Fibroblast of villous mesenchyme (primary cell): Measurements from ENCODE around the gene TMEM44. TPM values are rescaled to one million over a fixed set of nuclear protein-coding genes. Genes with fewer than 3 reads are reported as not detected.

Experiments
- DNase-seq: peaks from one replicate; pipeline ENCODE4 v3.0.0-alpha.2; 2010; ENCODE audit warnings: low read depth
- H3K4me3 ChIP-seq: 2 replicates; pipeline ENCODE4 v1.5.1; 2011; ENCODE audit warnings: low read depth, mild to moderate bottlenecking, low read length
- CTCF ChIP-seq: IDR thresholded peaks from 2 replicates; pipeline ENCODE4 v1.5.1; 2012; ENCODE audit warnings: low read depth, mild to moderate bottlenecking, low read length; ENCODE audit not compliant: insufficient read depth
- total RNA-seq: library from RNA; depleted of rRNA; stranded (reverse); fragments of >200 nt; gene quantifications from 2 replicates; pipeline ENCODE4 v1.2.3, GENCODE V29; 2012

The TMEM44 gene
- total RNA-seq, 1 donor = 11.7 TPM

DNA sequence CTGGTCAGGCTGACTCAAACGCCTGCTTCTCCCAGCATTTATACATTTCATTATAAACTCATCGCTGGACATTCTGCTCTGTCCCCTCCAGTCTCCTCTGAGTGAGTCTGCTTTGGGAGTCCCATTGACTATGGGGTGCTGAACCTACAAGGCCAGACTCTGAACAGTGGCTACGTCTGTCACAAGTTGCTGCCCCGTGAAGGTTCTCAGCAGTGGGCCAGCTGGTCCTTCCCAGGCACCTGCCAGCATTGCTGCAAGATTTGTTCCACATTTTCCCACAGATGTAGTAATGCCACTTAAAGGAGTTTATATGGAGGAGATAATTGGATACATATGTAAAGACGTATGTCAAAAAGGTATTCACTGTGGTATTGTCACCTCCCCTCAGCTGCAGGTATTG, 73.7 kb downstream of the TMEM44 start:
- no peak overlapping the region for H3K4me3 ChIP-seq
- no peak for TF ChIP-seq CTCF
- DNase-seq = no peak

DNA sequence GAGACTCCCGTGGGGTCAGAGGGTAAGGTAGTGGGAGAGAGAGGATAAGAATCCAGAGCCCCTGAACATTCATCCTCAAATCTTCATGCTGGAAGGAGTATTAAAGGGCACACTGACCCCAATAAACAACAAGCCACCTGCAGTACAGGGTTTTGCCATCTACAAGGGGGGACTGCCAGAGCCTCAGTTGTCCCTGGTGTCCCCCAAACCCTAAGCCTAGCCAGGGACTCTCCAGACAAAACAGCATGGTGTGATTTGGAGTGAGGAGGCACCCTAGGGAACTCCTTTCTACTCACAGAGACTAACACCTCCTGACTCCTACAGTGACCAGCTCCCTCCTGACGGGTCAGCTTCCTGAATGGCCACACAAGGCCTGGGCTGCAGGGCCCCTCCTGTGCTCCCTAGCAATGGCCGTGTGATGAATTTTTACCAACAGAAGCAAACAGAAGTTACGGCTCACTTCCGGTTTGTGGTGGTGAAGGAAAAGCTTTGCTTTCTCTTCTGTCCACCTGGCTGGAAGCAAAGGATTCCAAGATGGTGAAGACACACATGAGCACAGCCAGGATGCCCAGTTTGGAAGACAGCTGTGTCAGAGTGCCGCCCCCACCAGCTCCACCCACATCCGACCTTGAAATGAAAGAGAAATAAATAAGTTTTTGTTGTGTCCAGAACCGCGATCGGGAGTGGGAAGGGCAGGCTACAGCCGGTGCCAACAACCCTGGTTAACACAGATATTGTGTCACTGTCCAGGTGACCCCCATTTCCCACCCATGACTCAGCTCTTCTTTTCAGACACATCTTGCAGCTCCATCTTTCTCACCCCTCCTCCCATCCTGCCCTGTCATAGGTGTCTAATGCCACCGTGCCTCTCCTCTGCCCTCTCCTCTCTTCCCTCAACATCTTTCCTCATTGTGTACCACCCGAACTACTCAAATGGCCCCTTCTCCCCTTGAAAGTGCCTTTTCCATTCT, 76.8 kb downstream of the TMEM44 start:
- no peak overlapping the region for H3K4me3 ChIP-seq
- TF ChIP-seq CTCF = no peak
- peak; percentile 27 for DNase-seq

DNA sequence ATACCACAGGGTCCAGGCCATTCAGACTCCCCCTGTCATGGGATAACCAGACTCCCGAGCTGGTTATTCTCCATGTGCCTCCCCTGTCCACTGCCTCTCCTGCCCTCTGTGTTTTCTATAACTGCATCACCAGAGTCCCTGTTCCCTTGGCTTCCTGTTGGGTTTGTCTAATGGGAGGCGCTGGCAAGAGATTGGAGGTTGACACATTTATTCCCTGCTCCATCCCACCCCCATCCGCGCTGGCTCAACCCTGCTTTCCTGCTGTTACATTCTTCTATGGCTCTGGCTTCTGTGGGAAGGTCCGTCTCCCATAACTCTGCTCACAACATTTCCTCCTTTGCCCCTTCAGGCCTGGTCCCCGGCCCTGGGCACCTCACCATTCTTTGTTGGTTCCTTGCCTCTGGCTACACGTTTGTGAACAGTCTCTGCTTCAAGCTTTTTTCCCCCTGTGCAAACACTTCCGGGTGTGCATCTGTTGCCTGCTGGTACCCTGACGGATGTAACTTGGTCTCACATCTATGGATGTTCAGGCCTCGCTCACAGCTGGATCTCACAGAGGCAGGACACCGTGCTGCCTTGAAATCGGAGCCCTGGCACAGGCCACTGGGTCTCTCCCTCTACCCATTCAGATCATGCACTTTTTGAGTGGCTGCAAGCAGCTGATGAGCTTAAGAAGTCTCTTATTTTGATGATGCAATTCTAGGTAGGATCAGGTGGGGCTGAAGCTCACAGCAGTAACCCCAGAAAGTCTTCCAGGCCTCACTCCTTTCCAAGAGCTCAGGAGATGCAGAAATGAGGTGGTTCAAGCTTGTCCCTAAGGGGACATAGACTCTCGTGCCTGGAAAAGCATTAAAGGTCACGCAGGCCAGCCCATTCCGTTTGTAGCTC, 77.8 kb downstream of the TMEM44 start:
- no peak for TF ChIP-seq CTCF
- no peak for DNase-seq
- H3K4me3 ChIP-seq = no peak overlapping the region

DNA sequence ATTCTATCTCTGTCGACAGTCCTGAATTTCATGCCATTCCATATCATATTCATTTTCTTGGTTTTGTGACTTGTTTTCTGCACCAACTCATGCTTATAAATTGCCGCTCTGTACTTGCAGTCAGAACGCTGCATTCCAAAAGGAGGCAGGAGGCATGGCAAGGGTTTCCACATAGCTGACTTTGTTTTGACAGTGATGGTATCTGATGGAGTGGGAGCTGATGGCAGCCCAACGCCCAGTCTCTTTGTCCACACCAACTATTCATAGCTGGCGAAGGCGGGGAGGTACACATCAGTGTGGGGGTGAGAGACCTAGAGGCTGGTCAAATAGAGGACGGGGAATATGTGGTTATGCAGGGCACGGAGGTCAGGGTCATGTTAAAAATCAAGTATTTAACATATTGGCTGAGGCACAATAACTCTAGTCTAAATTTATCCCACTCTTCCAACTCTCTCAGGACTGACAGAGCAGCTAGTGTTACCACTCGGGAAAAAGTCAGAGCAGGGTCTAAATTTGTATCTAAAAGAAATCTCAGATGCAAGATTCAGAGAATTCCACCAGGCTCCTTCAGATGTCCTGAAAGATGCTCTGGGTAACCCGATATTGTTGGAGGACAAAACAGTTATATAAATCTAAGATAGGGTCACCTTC, 78.6 kb downstream of the TMEM44 start:
- TF ChIP-seq CTCF = no peak
- no peak overlapping the region for H3K4me3 ChIP-seq

DNA sequence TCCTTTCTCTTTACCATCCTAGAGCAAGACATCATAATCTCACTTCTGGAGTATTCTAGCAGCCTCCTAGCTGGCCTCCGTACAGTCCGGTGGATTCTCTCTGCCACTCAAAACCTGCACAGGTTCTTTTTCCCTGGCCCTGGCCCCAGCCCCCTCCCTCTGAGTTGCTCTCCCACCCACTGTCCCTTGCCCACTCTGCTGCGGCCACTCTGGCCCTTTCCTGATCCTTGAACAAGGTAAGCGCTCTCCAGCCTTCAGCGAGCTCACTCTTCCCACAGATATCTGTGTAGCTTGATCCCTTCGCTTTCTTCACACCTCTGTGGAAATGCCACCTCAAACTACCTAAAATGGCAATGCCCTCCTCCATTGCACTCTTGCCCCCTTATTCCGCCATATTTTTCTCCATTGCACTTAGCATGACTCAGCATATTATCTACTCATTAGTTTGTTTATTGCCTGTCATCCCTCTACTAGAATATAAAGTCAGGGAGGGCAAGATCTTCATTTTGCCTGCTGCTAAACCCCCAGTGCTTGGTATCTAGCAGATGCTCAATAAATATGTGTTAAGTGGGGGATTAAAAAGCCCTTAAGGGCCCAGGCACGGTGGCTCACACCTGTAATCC, 80.8 kb downstream of the TMEM44 start:
- TF ChIP-seq CTCF = no peak
- H3K4me3 ChIP-seq = no peak overlapping the region
- no peak for DNase-seq

More for the DNA sequence above, 78.6 kb downstream of the TMEM44 start:
- DNase-seq = no peak

GRCh38 chr3:194549853-194550252, 83.4 kb downstream of the TMEM44 start:
- no peak overlapping the region for H3K4me3 ChIP-seq
- no peak for DNase-seq
- TF ChIP-seq CTCF = no peak
